GM19463 (cell line): ENCODE data around the gene RBM38.

Experiments
- ATAC-seq: cut with Tn5 transposase; IDR thresholded peaks from one replicate; pipeline ENCODE4 v1.9.1; 2021; ENCODE audit warnings: mild to moderate bottlenecking, moderate library complexity; ENCODE audit not compliant: unreplicated experiment

Gene RBM38

GRCh38 chr20:57433657-57434389 lies 42.6 kb downstream of the RBM38 start:
- ATAC-seq = no peak

DNA sequence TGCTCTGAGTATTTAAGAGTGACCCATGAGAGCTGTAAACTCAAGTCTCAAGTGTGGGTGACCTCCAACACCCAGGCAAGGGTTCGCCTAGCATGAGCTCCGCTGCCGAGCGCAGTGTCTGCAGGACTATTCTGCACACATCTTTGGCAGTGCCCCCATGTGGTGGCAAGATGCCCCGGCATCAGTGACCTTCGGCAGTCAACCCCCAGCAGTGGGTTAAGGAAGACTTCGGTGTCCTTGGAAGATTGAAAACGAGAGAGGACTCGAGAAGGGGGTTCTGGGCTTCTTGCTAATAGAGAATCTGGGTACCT lies 43.1 kb downstream of the RBM38 start:
- no peak for ATAC-seq

GRCh38 chr20:57435105-57435497 lies 43.9 kb downstream of the RBM38 start:
- no peak for ATAC-seq

- no peak for ATAC-seq
Measured at GRCh38 chr20:57435498-57436222, 44.5 kb downstream of the RBM38 start.

- no peak for ATAC-seq
Measured at GRCh38 chr20:57436223-57436545, 45.0 kb downstream of the RBM38 start.

DNA sequence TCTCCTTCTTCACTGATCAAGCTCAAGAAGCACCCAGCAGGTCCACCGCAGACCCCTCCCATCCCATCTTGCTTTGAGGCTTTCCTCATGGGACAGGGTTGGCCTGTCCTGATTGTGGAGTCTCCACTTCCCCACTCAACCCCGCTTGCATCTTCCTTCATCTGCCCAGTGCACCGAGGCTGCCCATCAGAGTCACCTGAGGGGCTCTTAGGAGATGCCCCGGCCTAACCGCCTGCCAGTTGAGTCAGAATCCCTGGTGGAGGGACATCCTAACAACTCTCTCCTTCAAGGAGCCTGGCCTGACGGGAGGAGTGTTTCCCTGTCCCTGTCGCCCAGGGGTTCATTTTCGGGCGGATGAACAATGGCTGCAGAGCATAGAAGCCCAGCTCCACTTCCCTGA lies 46.1 kb downstream of the RBM38 start:
- no peak for ATAC-seq

DNA sequence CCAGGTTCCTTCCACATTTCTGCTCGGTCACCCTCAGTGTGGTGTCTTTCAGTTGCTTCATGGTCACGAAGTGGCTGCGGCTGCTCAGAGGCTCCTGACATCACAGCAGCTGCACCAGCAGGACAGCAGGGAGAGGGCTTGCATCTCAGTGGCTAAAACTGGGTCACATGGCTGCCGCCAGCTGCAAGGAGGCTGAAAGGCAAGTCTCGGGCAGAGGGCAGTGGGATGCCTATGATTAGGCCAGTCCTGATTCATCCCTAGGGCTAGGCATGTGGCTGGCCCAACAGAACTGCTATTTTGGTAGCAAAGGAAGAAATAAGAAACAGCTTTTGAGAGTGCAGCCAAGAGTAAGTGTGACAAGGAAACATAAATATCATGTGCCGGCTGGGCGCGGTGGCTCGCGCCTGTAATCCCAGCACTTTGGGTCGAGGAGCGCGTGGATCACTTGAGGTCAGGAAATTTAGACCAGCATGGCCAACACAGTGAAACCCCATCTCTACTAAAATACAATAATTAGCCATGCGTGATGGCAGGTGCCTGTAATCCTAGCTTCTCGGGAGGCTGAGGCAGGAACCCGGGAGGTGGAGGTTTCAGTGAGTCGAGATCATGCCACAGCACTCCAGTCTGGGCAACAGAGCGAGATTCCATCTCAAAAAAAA lies 46.6 kb downstream of the RBM38 start:
- no peak for ATAC-seq

DNA sequence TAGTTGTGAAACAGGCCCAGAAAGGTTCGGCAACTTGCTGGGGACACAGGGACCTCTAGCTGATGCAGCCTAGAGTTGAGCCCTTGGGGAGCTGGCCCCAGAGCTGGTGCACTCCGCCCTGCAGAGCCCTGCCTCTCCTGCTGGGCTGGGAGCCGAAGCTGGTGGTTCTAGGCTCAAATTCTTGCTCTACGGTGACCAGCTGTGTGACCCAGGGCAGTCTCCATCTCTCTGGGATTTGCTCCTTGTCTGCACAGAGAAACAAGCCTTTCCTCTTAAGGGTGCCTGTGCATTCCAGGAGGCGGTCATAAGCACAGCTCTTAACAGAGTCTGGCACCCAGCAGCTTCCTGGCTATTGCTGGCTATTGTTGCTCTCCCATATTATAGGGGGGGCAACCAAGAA lies 47.4 kb downstream of the RBM38 start:
- ATAC-seq = no peak

GRCh38 chr20:57439432-57439831 lies 48.2 kb downstream of the RBM38 start:
- ATAC-seq = no peak

DNA sequence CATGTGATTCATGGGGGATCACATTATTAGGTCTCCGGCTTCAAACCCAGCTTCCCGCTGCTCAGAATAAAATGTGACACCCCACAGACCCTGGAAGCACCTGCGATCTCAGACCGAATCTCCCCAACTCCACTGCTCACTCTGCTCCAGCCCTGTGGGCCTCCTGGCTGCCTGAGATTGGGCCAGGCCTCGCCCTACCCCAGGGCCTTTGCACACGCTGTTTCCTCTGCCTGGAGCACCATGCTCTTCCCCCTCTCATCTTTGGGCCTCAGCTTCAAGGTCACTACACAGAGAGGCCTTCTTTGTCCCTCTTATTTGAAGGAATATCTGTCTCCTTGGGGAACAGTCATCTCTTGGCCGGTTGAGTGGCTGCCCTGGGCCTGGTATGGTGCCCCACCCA lies 48.8 kb downstream of the RBM38 start:
- no peak for ATAC-seq

DNA sequence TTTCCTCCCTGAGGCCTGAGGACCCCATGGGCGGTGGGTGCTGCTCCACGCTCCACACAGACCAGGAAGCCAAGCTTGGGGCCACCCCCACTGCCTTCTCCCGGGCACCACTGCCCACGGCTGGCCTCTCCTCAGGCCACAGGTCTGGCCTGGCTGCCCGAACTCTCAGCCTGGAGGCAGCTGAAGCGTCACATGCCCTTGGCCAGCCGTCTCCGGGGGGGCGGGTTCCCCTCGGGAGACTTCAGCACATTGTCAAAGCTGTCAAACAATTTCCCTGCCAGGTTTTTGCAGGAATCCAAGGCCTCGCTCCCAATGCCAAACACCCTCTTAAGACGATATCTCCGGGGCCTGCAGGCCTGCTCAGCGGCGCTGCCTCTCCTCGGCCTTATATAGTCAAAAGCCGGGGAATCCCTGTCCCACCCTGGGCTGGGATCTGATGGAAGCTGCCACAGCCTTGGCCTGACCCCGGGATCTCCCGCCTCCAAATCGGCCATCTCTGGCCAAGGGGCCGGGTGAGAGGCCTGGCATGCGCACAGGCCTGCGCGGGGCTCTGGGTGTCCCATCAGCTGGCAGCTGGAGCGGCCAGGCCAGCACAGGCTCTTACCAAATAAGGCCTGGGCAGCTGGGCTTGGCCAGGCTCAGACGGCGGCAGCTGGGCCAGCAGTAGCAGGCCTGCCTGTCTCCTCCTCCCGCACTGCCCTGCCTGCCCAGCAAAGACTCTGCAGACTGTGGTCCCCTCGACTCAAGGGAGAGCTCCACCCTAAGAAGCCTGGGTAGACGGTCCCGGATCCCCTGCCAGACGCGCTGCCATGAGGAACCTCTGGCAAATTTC lies 49.7 kb downstream of the RBM38 start:
- no peak for ATAC-seq

DNA sequence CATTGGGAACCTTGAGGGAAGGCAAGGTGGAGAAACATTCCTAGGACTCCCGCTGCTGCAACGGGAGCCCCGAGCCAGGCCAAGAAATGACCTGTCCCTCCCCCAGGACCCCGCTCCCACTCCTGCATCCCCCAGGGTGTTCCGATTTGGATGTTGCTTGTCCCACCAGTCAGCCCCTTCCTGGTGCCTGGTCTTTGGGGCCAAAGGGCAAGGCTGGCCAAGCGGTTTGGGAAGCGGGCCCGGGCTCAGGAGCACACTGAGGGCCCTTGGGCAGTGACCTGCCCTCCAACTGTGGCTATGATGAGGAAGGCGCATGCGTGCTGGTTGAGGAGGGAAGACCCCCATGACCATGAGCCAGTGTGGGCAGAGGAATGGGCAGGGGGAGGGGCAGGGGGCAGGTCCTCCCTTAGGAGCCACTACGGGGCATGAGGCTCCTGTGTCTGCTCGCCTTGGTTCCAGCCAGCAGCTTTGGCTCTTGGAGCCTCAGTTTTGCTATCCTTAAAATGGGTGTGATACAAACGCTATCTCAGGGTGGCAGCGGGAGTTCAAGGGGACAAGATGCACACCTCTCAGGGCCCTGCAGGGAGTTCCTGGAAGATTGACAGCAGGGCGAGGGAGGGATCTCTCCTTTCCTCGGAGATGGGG lies 50.4 kb downstream of the RBM38 start:
- no peak for ATAC-seq

DNA sequence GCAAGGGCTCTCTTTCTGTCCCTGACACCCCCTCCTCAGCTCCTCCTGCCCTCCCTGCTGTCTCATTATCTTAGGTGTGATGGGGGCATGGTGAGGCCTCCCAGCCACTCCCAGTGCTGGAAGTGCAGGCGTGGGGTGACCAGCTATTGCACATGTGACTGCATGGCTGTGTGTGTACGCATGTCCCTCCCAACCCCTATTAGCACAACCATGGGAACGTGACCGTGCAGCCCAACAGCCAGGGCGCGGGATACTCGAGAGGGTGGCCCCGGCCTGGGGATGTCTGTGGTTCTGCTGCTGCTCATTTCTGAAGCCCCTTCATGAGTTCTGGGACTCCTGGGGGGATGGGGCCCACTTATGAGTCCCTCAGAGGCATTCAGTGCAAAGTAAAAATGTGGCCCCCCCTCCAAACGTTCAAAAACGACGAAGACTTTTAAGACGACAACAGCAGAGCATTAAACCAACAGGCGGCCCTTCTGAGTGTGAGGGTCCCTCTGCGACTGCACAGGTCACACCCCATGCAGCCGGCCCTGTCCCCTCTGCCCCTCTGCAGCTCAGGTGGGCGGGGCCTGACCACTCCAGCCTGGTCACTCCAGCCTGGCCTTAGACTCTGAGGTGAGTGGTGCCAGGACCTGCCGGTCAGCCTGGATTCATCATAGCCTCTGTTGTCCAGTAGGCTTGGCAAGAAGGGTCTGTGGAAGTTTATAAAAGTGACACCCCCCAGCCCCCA lies 51.1 kb downstream of the RBM38 start:
- no peak for ATAC-seq

- no peak for ATAC-seq
Measured at GRCh38 chr20:57442888-57443239, 51.7 kb downstream of the RBM38 start.

- ATAC-seq = no peak
Measured at GRCh38 chr20:57443349-57444265, 52.4 kb downstream of the RBM38 start.

DNA sequence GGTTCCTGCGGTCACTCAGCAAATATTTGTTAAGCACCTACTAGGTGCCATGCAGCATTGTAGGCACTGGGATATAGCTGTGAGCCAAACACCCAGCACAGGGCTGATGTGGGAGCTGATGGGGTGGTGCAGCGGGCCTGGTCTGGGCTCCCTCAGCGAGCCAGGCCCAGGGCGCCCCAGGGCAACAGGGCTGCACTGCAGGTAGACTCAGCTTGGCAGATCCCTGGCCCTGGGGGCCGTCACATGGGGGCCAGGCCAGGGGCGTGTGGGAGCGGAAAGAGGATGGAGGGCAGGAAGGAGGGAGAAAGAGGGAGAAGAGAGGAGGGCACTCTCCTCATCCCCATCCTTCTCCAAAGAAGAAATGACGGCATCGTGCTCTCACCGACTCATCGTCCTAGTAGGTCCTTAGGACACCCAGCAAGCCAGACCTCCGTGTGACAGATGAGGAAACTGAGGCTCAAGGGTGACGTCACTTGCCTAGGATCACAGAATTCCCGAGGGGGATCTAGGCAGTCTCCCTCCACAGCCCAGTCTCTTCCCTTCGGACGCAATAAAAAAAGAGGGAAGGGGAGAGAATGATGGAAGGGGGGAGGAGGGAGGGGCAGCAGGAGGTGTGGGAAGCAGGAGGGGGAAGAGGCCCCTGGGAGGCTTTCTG lies 53.3 kb downstream of the RBM38 start:
- ATAC-seq = no peak

- ATAC-seq = no peak
Measured at GRCh38 chr20:57445298-57445697, 54.1 kb downstream of the RBM38 start.

DNA sequence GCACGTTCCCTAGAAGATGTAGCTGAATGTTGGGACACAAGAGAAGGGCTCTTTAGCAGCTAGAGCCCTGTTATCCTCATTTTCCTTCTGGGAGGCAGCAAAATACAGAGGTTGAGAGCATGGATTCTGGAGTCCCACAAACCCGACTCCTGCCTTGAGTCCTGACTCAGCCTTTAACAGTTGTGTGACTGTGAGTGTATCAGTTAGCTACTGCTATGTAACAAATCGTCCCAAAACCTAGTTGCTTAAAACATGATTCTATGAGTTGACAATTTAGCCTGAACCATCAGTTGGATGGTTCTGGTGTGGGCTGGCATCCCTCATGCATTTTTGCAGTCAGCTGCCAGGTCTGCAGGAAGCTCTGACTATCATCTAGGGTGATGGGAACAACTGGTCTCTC lies 54.6 kb downstream of the RBM38 start:
- no peak for ATAC-seq

GRCh38 chr20:57448764-57449354 lies 57.7 kb downstream of the RBM38 start:
- no peak for ATAC-seq
